Fibroblast of upper back skin (primary cell): Measurements from ENCODE around the gene MBD6.
A peak's percentile ranks its signal among the peaks of the same experiment; 100 is the strongest.
"Not testable (repeated sequence)": the region's sequence is repeated elsewhere in the genome, so short reads cannot be mapped to it uniquely, and the experiment has no call there.

Experiments used
- DNase-seq: peaks from one replicate; pipeline ENCODE4 v3.0.0-alpha.2; 2013

MBD6 gene

GRCh38 chr12:57488402-57489156 is 34.0 kb upstream of the MBD6 start:
- DNase-seq, result no peak

GRCh38 chr12:57489157-57489641 is 33.4 kb upstream of the MBD6 start:
- peak; percentile 22 for DNase-seq

GRCh38 chr12:57490126-57490525 is 32.5 kb upstream of the MBD6 start:
- DNase-seq, result no peak

- DNase-seq, result no peak
Observed at GRCh38 chr12:57491393-57492280, 31.0 kb upstream of the MBD6 start.

DNA sequence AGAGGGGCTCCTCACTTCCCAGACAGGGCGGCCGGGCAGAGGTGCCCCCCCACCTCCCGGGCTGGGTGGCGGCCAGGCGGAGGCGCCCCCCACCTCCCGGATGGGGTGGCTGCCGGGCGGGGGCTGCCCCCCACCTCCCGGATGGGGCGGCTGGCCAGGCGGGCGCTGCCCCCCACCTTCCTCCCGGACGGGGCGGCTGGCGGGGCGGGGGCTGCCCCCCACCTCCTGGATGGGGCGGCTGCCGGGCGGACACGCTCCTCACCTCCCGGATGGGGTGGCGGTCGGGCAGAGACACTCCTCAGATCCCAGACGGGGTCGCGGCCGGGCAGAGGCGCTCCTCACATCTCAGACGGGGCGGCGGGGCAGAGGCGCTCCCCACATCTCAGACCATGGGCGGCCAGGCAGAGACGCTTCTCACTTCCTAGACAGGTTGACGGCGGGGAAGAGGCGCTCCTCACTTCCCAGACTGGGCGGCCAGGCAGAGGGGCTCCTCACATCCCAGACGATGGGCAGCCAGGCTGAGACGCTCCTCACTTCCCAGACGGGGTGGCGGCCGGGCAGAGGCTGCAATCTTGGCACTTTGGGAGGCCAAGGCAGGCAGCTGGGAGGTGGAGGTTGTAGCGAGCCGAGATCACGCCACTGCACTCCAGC is 27.4 kb upstream of the MBD6 start:
- not testable (repeated sequence) for DNase-seq

- no peak for DNase-seq
Observed at GRCh38 chr12:57496822-57497221, 25.8 kb upstream of the MBD6 start.

- DNase-seq, result no peak
Observed at GRCh38 chr12:57497223-57498131, 25.1 kb upstream of the MBD6 start.

GRCh38 chr12:57498132-57498502 is 24.5 kb upstream of the MBD6 start:
- no peak for DNase-seq

- no peak for DNase-seq
Observed at GRCh38 chr12:57498571-57498970, 24.1 kb upstream of the MBD6 start.

GRCh38 chr12:57500213-57500612 is 22.4 kb upstream of the MBD6 start:
- DNase-seq, result no peak

DNA sequence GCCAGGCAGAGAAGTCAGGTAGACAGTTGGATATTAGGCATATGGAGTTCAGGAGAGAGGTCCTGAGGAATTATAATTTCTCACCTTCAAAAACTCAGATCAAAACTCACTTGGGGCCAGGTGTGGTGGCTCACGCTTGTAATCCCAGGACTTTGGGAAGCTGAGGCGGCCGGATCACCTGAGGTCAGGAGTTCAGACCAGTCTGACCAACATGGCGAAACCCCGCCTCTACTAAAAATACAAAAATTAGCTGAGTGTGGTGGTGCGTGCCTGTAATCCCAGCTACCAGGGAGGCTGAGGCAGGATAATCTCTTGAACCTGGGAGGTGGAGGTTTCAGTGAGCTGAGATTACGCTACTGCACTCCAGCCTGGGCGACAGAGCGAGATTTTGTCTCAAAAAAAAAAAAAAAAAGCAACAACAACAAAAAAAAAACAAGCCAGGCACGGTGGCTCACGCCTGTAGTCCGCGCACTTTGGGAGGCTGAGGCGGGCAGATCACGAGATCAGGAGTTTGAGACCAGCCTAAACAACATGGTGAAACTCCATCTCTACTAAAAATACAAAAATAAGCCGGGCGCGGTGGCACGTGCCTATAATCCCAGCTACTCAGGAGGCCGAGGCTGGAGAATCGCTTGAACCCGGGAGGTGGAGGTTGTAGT is 20.2 kb upstream of the MBD6 start:
- DNase-seq, result not testable (repeated sequence)

- DNase-seq, result not testable (repeated sequence)
Observed at GRCh38 chr12:57506541-57506940, 16.1 kb upstream of the MBD6 start.

GRCh38 chr12:57507796-57508195 is 14.8 kb upstream of the MBD6 start:
- DNase-seq, result not testable (repeated sequence)

DNA sequence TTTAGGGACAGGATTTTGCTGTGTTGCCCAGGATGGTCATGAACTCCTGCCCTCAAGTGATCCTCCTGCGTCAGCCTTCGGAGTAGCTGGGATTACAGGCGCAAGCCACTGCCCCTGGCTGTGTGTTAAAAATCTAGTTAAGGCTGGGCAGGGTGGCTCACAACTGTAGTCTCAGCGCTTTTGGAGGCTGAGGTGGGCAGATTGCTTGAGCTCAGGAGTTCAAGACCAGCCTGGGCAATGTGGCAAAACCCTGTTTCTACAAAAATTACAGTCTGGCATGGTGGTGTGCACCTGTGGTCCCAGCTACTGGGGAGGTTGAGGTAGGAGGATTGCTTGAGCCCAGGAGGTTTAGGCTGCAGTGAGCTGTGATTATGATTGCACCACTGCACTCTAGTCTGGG is 11.5 kb upstream of the MBD6 start:
- no peak for DNase-seq

DNA sequence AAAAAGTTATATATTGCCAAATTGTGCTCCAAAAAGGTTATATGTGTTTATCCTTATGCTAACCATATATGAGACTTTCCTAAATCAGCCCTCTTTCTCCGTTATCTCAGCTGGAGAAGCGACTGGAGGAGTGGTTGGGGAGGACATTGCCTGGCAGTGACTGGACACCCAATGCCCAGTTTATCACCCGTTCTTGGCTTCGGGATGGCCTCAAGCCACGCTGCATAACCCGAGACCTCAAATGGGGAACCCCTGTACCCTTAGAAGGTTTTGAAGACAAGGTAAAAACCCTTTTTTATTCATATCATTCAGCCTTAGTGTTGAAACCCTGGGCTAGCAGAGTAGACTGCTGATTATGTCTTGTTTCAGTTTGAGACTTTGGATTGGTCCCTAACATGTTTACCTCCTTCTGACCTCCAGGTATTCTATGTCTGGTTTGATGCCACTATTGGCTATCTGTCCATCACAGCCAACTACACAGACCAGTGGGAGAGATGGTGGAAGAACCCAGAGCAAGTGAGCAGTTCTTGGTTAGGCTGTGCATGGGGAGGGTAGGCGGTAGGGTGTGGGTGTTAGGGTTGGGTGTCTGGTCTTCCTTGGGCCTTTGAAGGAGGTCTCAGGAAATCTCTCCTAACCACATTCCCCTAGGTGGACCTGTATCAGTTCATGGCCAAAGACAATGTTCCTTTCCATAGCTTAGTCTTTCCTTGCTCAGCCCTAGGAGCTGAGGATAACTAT is 10.9 kb upstream of the MBD6 start:
- no peak for DNase-seq

DNA sequence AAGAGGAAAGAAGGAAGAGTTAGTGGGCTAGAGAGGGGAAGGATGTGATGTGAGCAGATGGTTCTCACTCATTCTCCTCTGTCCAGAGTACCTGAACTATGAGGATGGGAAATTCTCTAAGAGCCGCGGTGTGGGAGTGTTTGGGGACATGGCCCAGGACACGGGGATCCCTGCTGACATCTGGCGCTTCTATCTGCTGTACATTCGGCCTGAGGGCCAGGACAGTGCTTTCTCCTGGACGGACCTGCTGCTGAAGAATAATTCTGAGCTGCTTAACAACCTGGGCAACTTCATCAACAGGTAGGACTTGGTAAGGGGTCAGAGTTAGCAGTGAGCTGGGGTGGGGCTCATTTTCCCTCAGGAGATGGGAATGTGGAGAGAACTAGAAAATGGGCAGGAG is 10.0 kb upstream of the MBD6 start:
- no peak for DNase-seq

GRCh38 chr12:57513266-57513665 is 9.4 kb upstream of the MBD6 start:
- no peak for DNase-seq

GRCh38 chr12:57513677-57514076 is 8.9 kb upstream of the MBD6 start:
- DNase-seq, result not testable (repeated sequence)

GRCh38 chr12:57514246-57514645 is 8.4 kb upstream of the MBD6 start:
- not testable (repeated sequence) for DNase-seq

GRCh38 chr12:57514720-57515407 is 7.8 kb upstream of the MBD6 start:
- no peak for DNase-seq
